ENCODE data around the gene NEURL1.

The NEURL1 gene

GRCh38 chr10:103465411-103466179 lies 27.9 kb upstream of the NEURL1 start:
- Histone ChIP-seq H3K27ac (ENCODE audit: low read depth, low read length, severe bottlenecking) (no peak overlapping the region), H3K36me3 (ENCODE audit: control insufficient read depth, insufficient read depth, low read length) (no peaks in the 10 kb centered on the region), H3K4me3 (ENCODE audit: extremely low read depth, insufficient read depth, low read length, poor library complexity, severe bottlenecking) (no peak overlapping the region), H3K4me1 (ENCODE audit: control insufficient read depth, insufficient read depth, low read length, poor library complexity, severe bottlenecking) (peaks cover 4% of the 10 kb centered on the region), H3K9me3 (ENCODE audit: control insufficient read depth, low read length) (no peaks in the 10 kb centered on the region)
- WGBS, 2 experiments (ENCODE audit: insufficient coverage in 2 of 2): 94 to 96% methylated on average over 11 to 12 of the region's 14 CpGs

- Histone ChIP-seq H3K4me1 (ENCODE audit: control insufficient read depth, insufficient read depth, low read length, poor library complexity, severe bottlenecking) (peaks cover 8% of the 10 kb centered on the region), H3K36me3 (ENCODE audit: control insufficient read depth, insufficient read depth, low read length) (no peaks in the 10 kb centered on the region), H3K27ac (ENCODE audit: low read depth, low read length, severe bottlenecking) (no peak overlapping the region), H3K9me3 (ENCODE audit: control insufficient read depth, low read length) (no peaks in the 10 kb centered on the region), H3K4me3 (ENCODE audit: extremely low read depth, insufficient read depth, low read length, poor library complexity, severe bottlenecking) (no peak overlapping the region)
- WGBS, 2 experiments (ENCODE audit: insufficient coverage in 2 of 2): 88 to 95% methylated on average over 3 of the region's 3 CpGs
These were observed 26.8 kb upstream of the NEURL1 start for GRCh38 chr10:103466734-103467133.

GRCh38 chr10:103467406-103467805 lies 26.1 kb upstream of the NEURL1 start:
- Histone ChIP-seq H3K4me3 (ENCODE audit: extremely low read depth, insufficient read depth, low read length, poor library complexity, severe bottlenecking) (no peak overlapping the region), H3K4me1 (ENCODE audit: control insufficient read depth, insufficient read depth, low read length, poor library complexity, severe bottlenecking) (peaks cover 13% of the 10 kb centered on the region), H3K9me3 (ENCODE audit: control insufficient read depth, low read length) (no peaks in the 10 kb centered on the region), H3K27ac (ENCODE audit: low read depth, low read length, severe bottlenecking) (no peak overlapping the region), H3K36me3 (ENCODE audit: control insufficient read depth, insufficient read depth, low read length) (no peaks in the 10 kb centered on the region)
- 94 to 96% methylated on average over 4 to 7 of the region's 7 CpGs for WGBS, 2 experiments (ENCODE audit: insufficient coverage in 2 of 2)

GRCh38 chr10:103469201-103469600 lies 24.3 kb upstream of the NEURL1 start:
- peaks cover 13% of the 10 kb centered on the region for H3K4me1 ChIP-seq (ENCODE audit: control insufficient read depth, insufficient read depth, low read length, poor library complexity, severe bottlenecking)
- H3K9me3 ChIP-seq (ENCODE audit: control insufficient read depth, low read length): no peaks in the 10 kb centered on the region
- no peak overlapping the region for H3K4me3 ChIP-seq (ENCODE audit: extremely low read depth, insufficient read depth, low read length, poor library complexity, severe bottlenecking)
- 82 to 91% methylated on average over 5 of the region's 5 CpGs for WGBS, 2 experiments (ENCODE audit: insufficient coverage in 2 of 2)
- H3K27ac ChIP-seq (ENCODE audit: low read depth, low read length, severe bottlenecking): no peak overlapping the region
- H3K36me3 ChIP-seq (ENCODE audit: control insufficient read depth, insufficient read depth, low read length): no peaks in the 10 kb centered on the region

GRCh38 chr10:103470761-103471653 lies 22.5 kb upstream of the NEURL1 start:
- no peaks in the 10 kb centered on the region for H3K9me3 ChIP-seq (ENCODE audit: control insufficient read depth, low read length)
- 60 to 88% methylated on average over 7 to 13 of the region's 14 CpGs for WGBS, 2 experiments (ENCODE audit: insufficient coverage in 2 of 2)
- no peaks in the 10 kb centered on the region for H3K36me3 ChIP-seq (ENCODE audit: control insufficient read depth, insufficient read depth, low read length)

DNA sequence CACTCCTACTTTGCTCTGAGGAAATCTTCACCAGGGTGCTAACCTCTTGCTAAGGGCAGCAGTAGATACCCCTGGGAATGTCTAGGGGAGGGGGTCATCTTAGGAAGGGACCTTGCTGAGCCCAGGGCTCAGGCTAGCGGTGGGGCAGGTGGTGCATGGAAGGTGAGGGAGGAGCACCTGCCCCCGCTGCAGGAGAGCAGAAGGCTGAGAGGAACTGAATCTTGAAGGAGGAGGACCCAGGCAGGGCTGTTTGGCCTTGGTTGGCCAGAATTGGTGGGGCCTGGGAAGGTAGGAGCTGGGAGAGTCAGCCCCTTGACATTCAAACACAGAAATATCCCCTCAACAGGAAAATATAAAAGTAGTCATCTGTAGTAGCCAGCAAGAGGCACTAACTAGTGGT lies 21.5 kb upstream of the NEURL1 start:
- Histone ChIP-seq H3K9me3 (ENCODE audit: control insufficient read depth, low read length) (no peaks in the 10 kb centered on the region), H3K36me3 (ENCODE audit: control insufficient read depth, insufficient read depth, low read length) (no peaks in the 10 kb centered on the region), H3K4me1 (ENCODE audit: control insufficient read depth, insufficient read depth, low read length, poor library complexity, severe bottlenecking) (peaks cover 12% of the 10 kb centered on the region), H3K27ac (ENCODE audit: low read depth, low read length, severe bottlenecking) (no peak overlapping the region), H3K4me3 (ENCODE audit: extremely low read depth, insufficient read depth, low read length, poor library complexity, severe bottlenecking) (no peak overlapping the region)
- WGBS, 2 experiments (ENCODE audit: insufficient coverage in 2 of 2): 86 to 88% methylated on average over 1 of the region's 2 CpGs

More at GRCh38 chr10:103470761-103471653, 22.5 kb upstream of the NEURL1 start:
- Histone ChIP-seq H3K4me3 (ENCODE audit: extremely low read depth, insufficient read depth, low read length, poor library complexity, severe bottlenecking) (no peak overlapping the region), H3K27ac (ENCODE audit: low read depth, low read length, severe bottlenecking) (no peak overlapping the region), H3K4me1 (ENCODE audit: control insufficient read depth, insufficient read depth, low read length, poor library complexity, severe bottlenecking) (peaks cover 13% of the 10 kb centered on the region)

DNA sequence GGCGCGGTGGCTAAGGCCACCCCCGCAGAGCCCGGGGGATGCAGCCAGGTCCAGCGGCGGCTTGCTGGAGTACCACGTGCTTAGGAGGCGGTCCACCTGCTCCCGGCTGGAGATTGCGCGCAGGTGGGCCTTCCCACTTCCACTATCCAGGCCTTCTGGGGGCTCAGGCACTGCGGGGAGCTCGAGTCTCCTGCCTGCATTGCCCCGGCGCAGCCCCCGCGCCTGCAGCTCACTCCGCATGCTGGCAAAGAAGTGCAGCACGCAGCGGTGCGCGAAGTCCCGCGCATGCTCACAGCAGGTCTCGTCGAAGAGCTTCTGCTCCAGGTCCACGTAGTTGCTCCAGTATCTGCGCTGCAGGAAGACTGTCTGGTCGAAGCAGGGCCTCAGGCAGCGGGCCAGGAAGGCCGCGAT lies 20.2 kb upstream of the NEURL1 start:
- H3K9me3 ChIP-seq (ENCODE audit: control insufficient read depth, low read length): no peaks in the 10 kb centered on the region
- H3K4me3 ChIP-seq (ENCODE audit: extremely low read depth, insufficient read depth, low read length, poor library complexity, severe bottlenecking): no peak overlapping the region
- H3K4me1 ChIP-seq (ENCODE audit: control insufficient read depth, insufficient read depth, low read length, poor library complexity, severe bottlenecking): peaks cover 10% of the 10 kb centered on the region
- no peaks in the 10 kb centered on the region for H3K36me3 ChIP-seq (ENCODE audit: control insufficient read depth, insufficient read depth, low read length)
- no peak overlapping the region for H3K27ac ChIP-seq (ENCODE audit: low read depth, low read length, severe bottlenecking)
- 94 to 97% methylated on average over 28 to 32 of the region's 32 CpGs for WGBS, 2 experiments (ENCODE audit: insufficient coverage in 2 of 2)

GRCh38 chr10:103474077-103474476 lies 19.4 kb upstream of the NEURL1 start:
- WGBS, 2 experiments (ENCODE audit: insufficient coverage in 2 of 2): 86 to 90% methylated on average over 3 of the region's 3 CpGs
- Histone ChIP-seq H3K9me3 (ENCODE audit: control insufficient read depth, low read length) (no peaks in the 10 kb centered on the region), H3K4me1 (ENCODE audit: control insufficient read depth, insufficient read depth, low read length, poor library complexity, severe bottlenecking) (peaks cover 11% of the 10 kb centered on the region)

DNA sequence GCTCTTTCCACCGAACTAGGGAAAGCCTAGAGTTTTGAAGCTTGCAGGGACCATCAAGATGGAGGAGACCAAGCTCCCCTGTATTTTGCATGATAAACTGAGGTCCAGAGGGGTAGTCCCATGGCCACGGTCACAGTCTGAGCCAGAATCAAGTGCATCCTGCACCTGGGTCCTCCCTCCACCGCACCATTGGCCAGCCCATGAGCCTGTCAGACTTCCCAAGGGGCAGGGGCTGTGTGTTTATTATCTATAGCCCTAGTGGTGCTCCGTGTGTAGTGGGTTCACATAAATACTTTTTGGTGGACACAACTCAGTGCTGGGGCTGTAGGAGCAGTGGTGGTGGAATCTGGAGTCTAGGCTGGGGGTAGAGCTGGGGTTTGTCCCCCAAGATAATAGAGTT lies 18.1 kb upstream of the NEURL1 start:
- H3K36me3 ChIP-seq (ENCODE audit: control insufficient read depth, insufficient read depth, low read length): no peaks in the 10 kb centered on the region
- peaks cover 13% of the 10 kb centered on the region for H3K4me1 ChIP-seq (ENCODE audit: control insufficient read depth, insufficient read depth, low read length, poor library complexity, severe bottlenecking)
- 73 to 79% methylated on average over 4 of the region's 4 CpGs for WGBS, 2 experiments (ENCODE audit: insufficient coverage in 2 of 2)
- no peak overlapping the region for H3K4me3 ChIP-seq (ENCODE audit: extremely low read depth, insufficient read depth, low read length, poor library complexity, severe bottlenecking)
- H3K27ac ChIP-seq (ENCODE audit: low read depth, low read length, severe bottlenecking): no peak overlapping the region
- no peaks in the 10 kb centered on the region for H3K9me3 ChIP-seq (ENCODE audit: control insufficient read depth, low read length)

More at GRCh38 chr10:103474077-103474476, 19.4 kb upstream of the NEURL1 start:
- Histone ChIP-seq H3K27ac (ENCODE audit: low read depth, low read length, severe bottlenecking) (no peak overlapping the region), H3K4me3 (ENCODE audit: extremely low read depth, insufficient read depth, low read length, poor library complexity, severe bottlenecking) (no peak overlapping the region), H3K36me3 (ENCODE audit: control insufficient read depth, insufficient read depth, low read length) (no peaks in the 10 kb centered on the region)

DNA sequence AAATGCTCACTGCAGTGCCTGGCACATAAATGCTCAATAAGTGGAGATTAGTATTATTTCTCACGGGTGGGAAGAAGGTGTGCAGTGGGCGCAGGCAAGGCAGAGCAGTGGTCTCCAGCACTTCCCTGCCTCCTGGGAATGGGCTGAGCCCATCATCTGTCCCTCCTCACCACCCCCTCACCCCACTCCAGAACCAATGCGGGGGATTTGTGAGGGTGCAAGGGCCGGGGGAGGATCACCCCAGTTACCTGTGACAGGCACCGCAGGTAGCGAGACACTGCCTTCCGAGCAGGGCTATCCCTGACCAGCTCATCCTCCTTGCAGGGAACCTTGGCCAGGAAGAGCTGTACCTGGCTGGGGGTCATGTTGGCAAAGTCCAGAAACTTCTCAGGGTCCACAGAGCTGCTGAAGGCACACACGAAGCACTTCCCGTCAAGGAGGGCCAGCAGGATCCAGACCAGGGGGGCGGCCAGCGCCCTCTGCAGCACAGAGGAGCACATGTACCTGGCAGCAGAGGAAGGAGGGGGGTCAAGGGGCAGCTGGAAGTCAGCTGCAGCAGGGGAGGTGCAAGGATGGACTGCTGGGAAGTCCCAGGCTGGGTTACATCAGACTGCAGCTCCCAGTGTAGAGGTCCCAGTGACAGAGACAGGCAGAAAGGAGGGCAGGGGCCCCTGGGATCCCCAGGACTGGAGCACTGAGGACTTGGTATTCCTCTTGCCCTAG lies 17.3 kb upstream of the NEURL1 start:
- H3K9me3 ChIP-seq (ENCODE audit: control insufficient read depth, low read length): no peaks in the 10 kb centered on the region
- WGBS, 2 experiments (ENCODE audit: insufficient coverage in 2 of 2): 52% methylated on average over 7 of the region's 11 CpGs

More for the DNA sequence above, 17.3 kb upstream of the NEURL1 start:
- Histone ChIP-seq H3K4me3 (ENCODE audit: extremely low read depth, insufficient read depth, low read length, poor library complexity, severe bottlenecking) (no peak overlapping the region), H3K4me1 (ENCODE audit: control insufficient read depth, insufficient read depth, low read length, poor library complexity, severe bottlenecking) (peaks cover 13% of the 10 kb centered on the region), H3K27ac (ENCODE audit: low read depth, low read length, severe bottlenecking) (no peak overlapping the region), H3K36me3 (ENCODE audit: control insufficient read depth, insufficient read depth, low read length) (no peaks in the 10 kb centered on the region)
